Erythroblast (primary cell): ENCODE measurements around the gene CDK5R2.
A peak's percentile ranks its signal among the peaks of the same experiment; 100 is the strongest.

ENCODE experiments used
- DNase-seq, 2 experiments: peaks; one replicate each; lab custom pipeline; 2025; lab: John Stamatoyannopoulos, UW
- GATA1 ChIP-seq: IDR thresholded peaks from 2 replicates; pipeline ENCODE4 v1.6.1; 2011; ENCODE audit warnings: low read depth, mild to moderate bottlenecking, control low read depth, low read length, moderate library complexity
- POLR2A ChIP-seq: IDR thresholded peaks from 2 replicates; pipeline ENCODE4 v1.6.1; 2011; ENCODE audit warnings: mild to moderate bottlenecking, low read length

Gene CDK5R2

DNA sequence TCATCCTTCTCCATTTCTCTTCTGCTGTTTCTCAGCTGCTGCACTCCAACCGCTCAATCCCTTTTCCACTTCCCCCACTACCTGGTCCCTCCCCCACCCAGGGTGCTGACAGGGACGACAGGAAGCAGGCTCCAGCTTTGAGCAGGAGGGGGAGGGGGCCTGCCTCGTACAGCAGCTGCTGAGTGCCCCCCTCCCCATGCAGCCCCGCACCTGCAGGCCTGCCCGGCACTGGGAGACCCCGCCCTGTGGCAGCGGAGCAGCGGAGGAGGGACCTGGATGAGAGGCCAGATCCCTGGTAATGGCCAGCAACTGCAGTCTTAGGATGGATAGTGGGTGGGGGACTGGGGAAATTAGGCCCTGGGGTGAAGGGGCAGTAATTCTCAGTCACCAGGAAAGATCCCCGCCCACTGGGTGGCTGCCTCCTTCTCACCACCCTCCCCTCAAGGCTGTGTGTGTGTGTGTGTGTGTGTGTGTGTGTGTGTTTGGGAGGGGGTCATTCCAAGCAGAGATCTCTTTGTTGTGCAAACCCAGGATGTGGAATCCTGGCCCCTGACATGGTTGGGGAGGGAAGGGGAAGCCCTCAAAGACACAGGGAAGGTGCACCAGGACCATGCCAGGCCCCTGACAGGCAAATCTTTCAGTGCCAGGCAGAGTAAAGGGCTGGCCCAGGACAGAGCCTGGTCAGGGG lies 40.6 kb downstream of the CDK5R2 start:
- no peak for DNase-seq
- TF ChIP-seq POLR2A: no peak
- TF ChIP-seq GATA1: no peak

- TF ChIP-seq POLR2A: no peak
- TF ChIP-seq GATA1: no peak
- no peak for DNase-seq
These were observed 41.1 kb downstream of the CDK5R2 start for GRCh38 chr2:219000569-219000960.

DNA sequence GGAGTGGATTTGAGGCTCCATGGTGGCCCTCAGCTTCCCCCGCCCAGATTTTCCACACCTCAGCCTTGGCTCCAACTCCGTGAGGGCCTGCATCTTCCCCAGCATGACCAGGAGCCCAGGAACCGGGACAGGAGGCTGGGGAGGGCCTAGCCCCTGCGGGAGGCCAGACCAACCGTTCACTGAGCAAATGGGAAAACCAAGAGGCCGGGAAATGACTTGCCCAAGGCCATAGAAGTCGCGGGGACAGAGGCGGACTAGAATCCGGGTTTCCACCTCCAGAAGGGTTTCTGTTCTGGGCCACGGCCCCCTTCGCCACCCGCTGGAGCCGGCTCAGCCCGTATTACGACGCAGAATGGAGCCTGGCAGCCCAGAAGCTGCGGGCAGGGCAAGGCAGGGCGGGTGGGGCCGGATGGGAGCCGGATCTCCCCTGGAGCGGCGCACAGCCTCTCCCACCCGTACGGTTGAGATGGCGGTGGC lies 41.7 kb downstream of the CDK5R2 start:
- TF ChIP-seq GATA1 (no peak), POLR2A (no peak)
- DNase-seq: no peak

DNA sequence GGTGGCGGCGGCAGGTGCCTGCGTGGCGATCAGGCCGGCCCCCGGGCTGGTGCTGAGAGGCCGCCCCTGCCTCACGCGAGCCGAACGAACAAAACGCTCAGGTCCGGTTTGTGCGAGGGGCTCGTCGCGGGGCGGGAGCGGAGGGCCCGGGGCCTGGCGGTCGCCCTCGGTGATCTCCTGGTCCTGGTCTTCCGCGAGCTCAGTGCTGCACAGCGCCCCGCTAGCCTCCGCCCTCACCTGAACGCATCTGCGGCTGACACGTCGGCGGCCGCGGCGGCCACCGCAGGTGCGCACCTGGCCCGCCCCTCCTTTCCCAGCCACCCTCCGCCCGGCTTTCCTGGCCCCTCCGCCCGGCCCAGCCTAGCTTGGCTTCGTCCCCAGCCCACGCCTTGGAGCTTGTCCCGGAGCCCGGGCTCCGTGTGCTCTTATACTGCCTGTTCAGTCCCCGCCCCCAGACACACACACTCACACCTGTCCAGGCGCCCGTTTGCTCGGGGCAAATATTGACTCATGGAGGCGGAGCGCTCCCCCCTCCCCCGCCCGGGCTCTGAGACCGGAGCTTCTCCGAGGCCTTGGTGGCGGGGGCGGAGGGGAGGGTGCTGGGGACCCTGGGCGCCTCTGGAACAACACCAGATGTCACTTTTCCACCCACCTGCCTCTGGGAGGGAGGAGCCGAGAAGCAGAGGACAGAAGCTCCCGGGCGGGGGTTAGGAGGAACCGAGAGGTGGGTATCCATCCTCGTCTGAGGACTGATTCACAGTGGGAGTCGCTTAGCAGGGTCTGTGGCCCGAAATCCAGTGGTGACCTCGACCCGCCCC lies 42.3 kb downstream of the CDK5R2 start:
- DNase-seq: no peak
- no peak for TF ChIP-seq GATA1

GRCh38 chr2:219002395-219003266 lies 43.2 kb downstream of the CDK5R2 start:
- DNase-seq: peak; percentile 45 to 46
- no peak for TF ChIP-seq GATA1
- no peak for TF ChIP-seq POLR2A

DNA sequence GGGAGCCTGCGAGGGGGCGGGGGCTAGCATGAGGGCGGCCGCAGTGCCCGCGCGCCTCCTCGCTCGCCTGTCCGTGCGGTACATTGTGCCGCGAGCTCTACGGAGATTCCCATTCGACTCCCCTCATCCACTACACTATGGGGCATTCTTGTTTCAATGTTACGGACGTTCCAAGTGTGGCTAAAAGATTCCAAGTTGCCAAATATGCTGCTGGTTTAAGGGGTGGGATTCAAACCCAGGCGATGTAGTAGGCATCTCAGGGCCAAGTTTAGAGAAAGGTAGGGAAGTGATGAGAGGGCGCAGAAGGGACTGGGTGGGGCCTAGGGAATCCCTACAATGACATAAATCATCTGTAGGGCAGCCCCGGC lies 43.8 kb downstream of the CDK5R2 start:
- TF ChIP-seq POLR2A (no peak), GATA1 (no peak)
- DNase-seq: no peak

- TF ChIP-seq GATA1: no peak
- TF ChIP-seq POLR2A: no peak
- DNase-seq: no peak
These were observed 44.5 kb downstream of the CDK5R2 start for GRCh38 chr2:219003979-219004378.

DNA sequence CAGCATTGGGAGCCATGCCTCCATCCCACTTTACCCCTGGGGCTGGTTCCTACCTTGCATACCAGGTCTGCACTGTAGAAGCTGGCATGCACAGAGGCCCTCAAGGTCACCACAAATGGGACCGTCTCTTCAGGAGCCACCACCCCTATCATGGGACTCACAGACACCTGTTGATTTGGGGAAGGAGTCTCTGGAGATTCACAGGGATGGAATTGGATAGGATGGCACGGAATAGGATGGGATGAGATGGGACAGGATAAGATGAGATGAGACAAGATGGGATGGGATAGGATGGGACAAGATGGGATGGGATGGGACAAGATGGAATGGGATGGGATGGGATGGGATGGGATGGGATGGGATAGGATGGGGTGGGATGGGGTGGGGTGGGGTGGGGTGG lies 49.8 kb downstream of the CDK5R2 start:
- DNase-seq: no peak
- no peak for TF ChIP-seq POLR2A
- no peak for TF ChIP-seq GATA1

DNA sequence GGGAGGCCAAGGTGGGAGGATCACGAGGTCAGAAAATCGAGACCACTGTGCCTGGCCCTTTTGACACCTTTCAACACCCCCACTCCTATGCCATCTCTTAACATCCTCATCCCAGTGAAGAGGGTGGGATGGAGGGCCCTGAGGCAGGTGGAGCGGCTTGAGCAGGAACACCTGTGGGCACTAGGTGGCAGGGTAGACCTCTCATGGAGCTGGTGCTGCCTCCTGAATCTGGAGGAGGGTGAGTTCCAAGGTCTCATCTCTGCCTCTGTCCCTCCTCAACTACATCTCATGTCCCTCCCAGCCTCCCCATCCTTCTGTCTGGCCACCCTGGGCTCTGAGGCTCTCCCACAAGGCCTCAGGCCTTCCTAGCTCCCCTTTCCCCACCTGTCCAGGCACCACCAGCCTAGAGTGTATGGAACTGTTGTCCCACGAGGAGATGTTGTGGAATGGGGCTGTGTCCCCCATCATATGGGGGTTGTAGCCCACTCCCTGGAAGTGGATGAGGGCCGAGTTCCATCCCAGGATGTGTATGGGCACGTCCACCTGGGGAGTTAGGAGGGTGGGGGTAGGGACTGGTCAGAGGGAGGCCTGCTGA lies 50.8 kb downstream of the CDK5R2 start:
- no peak for TF ChIP-seq GATA1
- TF ChIP-seq POLR2A: no peak
- DNase-seq: peak in 1 of 2 experiments; percentile 21

GRCh38 chr2:219010873-219011272 lies 51.4 kb downstream of the CDK5R2 start:
- no peak for DNase-seq
- TF ChIP-seq POLR2A: no peak
